Uterus (tissue), 4 donors: ENCODE results near the gene TIMM44. TPM values are rescaled to one million over a fixed set of nuclear protein-coding genes. Genes with fewer than 3 reads are reported as not detected.

Experiments used
- DNase-seq, 2 donors: peaks; one replicate each; pipeline ENCODE4 v3.0.0-alpha.2; 2019 to 2020
- H3K27ac ChIP-seq, 2 donors: fragments of 200-600 bp; sonication (generic); 1 replicate in 1 of 2; 2 replicates in 1 of 2; pipeline ENCODE4 v1.5.1; 2016 to 2018
- H3K27me3 ChIP-seq, 2 donors: fragments of 200-600 bp; sonication (generic); one replicate each; pipeline ENCODE4 v1.5.1; 2018 to 2019; ENCODE audit warnings: control low read depth in 1 of 2
- H3K36me3 ChIP-seq, 2 donors: fragments of 200-600 bp; sonication (generic); one replicate each; pipeline ENCODE4 v1.5.1; 2019; ENCODE audit warnings: control low read depth in 1 of 2
- H3K4me1 ChIP-seq, 2 donors: fragments of 200-600 bp; sonication (generic); one replicate each; pipeline ENCODE4 v1.5.1; 2018 to 2019; ENCODE audit warnings: control low read depth in 1 of 2
- H3K4me3 ChIP-seq, 2 donors: fragments of 200-600 bp; sonication (generic); 1 replicate in 1 of 2; 2 replicates in 1 of 2; pipeline ENCODE4 v1.5.1; 2018 to 2019; ENCODE audit warnings: mild to moderate bottlenecking in 1 of 2
- H3K9me3 ChIP-seq, 2 donors: fragments of 200-600 bp; sonication (generic); one replicate each; pipeline ENCODE4 v1.5.1; 2019; ENCODE audit warnings: control low read depth in 1 of 2
- POLR2A ChIP-seq, 2 donors: fragments of 450-650 bp; IDR thresholded peaks; one replicate each; pipeline ENCODE4 v1.6.1; 2016; ENCODE audit warnings: antibody characterized with exemption in 2 of 2, mild to moderate bottlenecking in 1 of 2, moderate library complexity in 1 of 2
- intact Hi-C: fragments of 100-400 bp; cut with DNase I; formaldehyde crosslinking; loops from one replicate; pipeline ENCODE4 v1.15.1; 2023; ENCODE audit warnings: low total_unique reads
- total RNA-seq, 4 donors: library from RNA; depleted of rRNA in 3 of 4; stranded (reverse); fragments of >200 nt in 3 of 4; gene quantifications; one replicate each; pipeline versions ENCODE4 v1.1.0 to v1.2.4, GENCODE V29; 2014 to 2023
- TF ChIP-seq, protein P1 (sequence below), 4 experiments: fragments of 200-600 bp in 2 of 4; fragments of 450-650 bp in 2 of 4; sonication (generic) in 2 of 4; IDR thresholded peaks; one replicate each; pipeline ENCODE4 v1.5.1; 2016 to 2019; ENCODE audit warnings: antibody characterized with exemption in 4 of 4, mild to moderate bottlenecking in 2 of 4, moderate library complexity in 1 of 4
- donor health status: DM: yes; HTN: yes; CAD: no.

The TIMM44 gene
- total RNA-seq, 4 donors from 2014 or later, result 41.1 to 117 (median 62.9) TPM

DNA sequence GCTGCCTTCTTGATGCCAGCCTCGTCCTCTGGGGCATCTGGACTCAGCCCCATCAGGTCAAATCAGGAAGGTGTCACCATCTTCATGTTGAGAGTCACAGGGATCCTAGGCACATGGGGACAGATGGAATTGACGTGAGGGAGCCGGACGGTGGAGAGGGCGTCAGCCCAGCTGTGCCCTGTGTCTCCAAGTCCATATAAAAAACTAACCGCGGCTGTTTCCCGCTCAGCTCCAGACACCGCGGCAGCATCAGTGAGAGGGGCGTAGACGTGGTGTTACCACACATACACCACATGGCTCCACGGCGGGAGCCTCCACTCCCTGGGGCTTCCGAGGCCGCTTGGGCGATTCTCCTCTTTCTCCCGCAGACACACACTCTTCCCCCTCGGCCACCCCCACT, 63.6 kb downstream of the TIMM44 start:
- Histone ChIP-seq H3K36me3 (no peaks in the 10 kb centered on the region), H3K9me3 (no peaks in the 10 kb centered on the region), H3K27me3 (no peaks in the 10 kb centered on the region), H3K27ac (no peak overlapping the region), H3K4me3 (no peak overlapping the region), H3K4me1 (no peaks in the 10 kb centered on the region)
- TF ChIP-seq, protein P1, sequence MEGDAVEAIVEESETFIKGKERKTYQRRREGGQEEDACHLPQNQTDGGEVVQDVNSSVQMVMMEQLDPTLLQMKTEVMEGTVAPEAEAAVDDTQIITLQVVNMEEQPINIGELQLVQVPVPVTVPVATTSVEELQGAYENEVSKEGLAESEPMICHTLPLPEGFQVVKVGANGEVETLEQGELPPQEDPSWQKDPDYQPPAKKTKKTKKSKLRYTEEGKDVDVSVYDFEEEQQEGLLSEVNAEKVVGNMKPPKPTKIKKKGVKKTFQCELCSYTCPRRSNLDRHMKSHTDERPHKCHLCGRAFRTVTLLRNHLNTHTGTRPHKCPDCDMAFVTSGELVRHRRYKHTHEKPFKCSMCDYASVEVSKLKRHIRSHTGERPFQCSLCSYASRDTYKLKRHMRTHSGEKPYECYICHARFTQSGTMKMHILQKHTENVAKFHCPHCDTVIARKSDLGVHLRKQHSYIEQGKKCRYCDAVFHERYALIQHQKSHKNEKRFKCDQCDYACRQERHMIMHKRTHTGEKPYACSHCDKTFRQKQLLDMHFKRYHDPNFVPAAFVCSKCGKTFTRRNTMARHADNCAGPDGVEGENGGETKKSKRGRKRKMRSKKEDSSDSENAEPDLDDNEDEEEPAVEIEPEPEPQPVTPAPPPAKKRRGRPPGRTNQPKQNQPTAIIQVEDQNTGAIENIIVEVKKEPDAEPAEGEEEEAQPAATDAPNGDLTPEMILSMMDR (IDR thresholded peaks at IDR 0.05), result no peak
- no peak for TF ChIP-seq POLR2A (IDR thresholded peaks at IDR 0.05)
- intact Hi-C loops, result no loop called here
- no peak for DNase-seq

DNA sequence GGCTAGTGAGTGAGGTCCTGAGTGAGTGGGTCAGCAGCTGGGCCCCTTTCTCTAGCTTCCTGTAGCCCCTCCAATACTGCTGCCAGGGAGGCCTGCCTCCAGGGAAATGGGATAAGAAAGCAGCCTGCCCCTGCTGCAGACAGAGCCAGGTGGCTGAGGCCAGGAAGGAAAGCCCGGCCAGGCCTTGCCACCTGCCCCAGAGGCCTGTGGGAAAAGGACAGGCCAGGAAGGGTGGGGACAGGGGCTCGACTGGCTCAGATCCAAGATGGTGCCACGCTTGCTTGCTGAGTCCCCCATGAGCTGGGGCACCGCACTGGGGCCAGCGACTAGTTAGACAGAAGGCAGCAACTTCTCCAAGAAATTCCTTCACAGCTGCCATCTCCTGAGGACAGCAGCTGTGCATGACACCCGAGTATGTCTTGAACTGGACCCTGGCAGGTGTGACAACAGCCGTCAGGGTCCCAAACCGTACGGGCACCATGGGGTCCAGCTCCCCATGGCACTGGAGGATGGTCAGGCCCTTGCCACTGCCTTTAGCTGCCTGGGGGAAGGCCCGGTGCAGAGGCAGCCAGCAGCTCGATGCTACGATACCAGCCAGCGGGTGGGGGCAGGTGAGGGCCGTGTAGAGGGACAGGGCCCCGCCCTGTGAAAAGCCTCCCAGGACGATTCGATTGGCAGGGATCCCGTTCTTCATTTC, 64.2 kb downstream of the TIMM44 start:
- Histone ChIP-seq H3K27me3 (peaks cover 3 to 4% of the 10 kb centered on the region in 2 donors), H3K9me3 (no peaks in the 10 kb centered on the region), H3K36me3 (no peaks in the 10 kb centered on the region), H3K27ac (no peak overlapping the region), H3K4me3 (no peak overlapping the region), H3K4me1 (peaks cover 0 to 3% of the 10 kb centered on the region in 2 donors)
- intact Hi-C loops, result no loop called here
- TF ChIP-seq POLR2A (IDR thresholded peaks at IDR 0.05), result no peak
- TF ChIP-seq, protein P1 (IDR thresholded peaks at IDR 0.05), result no peak
- DNase-seq, result no peak

DNA sequence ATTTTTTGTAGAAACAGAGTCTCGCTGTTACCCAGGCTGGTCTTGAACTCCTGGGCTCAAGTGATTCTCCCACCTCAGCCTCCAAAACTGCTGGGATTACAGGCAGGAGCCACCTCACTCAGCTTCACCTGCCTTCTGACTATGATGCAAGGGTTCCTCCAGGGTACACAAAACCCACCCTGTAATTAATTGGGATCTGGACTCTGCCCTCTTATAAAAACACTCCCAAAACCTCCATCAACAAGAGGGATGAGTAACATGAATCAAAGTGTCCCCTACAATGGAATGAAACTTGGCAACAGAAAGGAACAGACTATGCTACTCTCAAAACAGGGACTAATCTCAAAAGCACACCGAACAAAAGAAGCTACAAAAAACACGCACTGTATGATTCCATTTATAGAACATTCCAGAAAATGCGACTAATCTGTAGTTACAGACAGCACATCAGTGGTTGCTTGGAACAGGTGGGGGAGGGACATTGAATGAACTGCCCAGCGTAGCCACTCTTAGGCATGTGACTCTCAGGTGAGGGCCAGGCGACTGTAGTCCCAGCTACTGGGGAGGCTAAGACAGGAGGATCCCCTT, 66.1 kb downstream of the TIMM44 start:
- no peak overlapping the region for H3K4me3 ChIP-seq
- intact Hi-C loops, result no loop called here
- peaks cover 9 to 18% of the 10 kb centered on the region in 2 donors for H3K27me3 ChIP-seq

More for the DNA sequence above, 66.1 kb downstream of the TIMM44 start:
- Histone ChIP-seq H3K9me3 (no peaks in the 10 kb centered on the region), H3K4me1 (peaks cover 0 to 9% of the 10 kb centered on the region in 2 donors), H3K27ac (no peak overlapping the region), H3K36me3 (no peaks in the 10 kb centered on the region)
- DNase-seq, result no peak
- TF ChIP-seq, protein P1 (IDR thresholded peaks at IDR 0.05), result no peak
- no peak for TF ChIP-seq POLR2A (IDR thresholded peaks at IDR 0.05)

Other genes with a start within 250 kb of the TIMM44 start
- gene FCER2, start 241.5 kb downstream of the TIMM44 start, total RNA-seq, result under 1 TPM in 1 of 4 donors, not detected in 3; 0.28 TPM
- not detected for gene CLEC4G, start 211.6 kb downstream of the TIMM44 start, total RNA-seq
- 10 to 100 TPM in 1 of 4 donors, 1 to 10 TPM in 2, not detected in 1; 2.6 to 14.4 (median 8.8) TPM for gene CD209, start 196.1 kb downstream of the TIMM44 start, total RNA-seq
- under 1 TPM in 1 of 4 donors, not detected in 3; 0.62 TPM for gene CLEC4M, start 180.4 kb downstream of the TIMM44 start, total RNA-seq
- 10 to 100 TPM in 3 of 4 donors, 1 to 10 TPM in 1; 9.1 to 14.9 (median 12.4) TPM for gene EVI5L, start 113.4 kb downstream of the TIMM44 start, total RNA-seq
- under 1 TPM in 2 of 4 donors, not detected in 2; 0.35 to 0.85 TPM for gene PRR36, start 69.3 kb downstream of the TIMM44 start, total RNA-seq
- gene LRRC8E, start 55.2 kb downstream of the TIMM44 start, total RNA-seq, result 1 to 10 TPM in 1 of 4 donors, under 1 TPM in 1, not detected in 2; 0.15 to 2.1 TPM
- 10 to 100 TPM in 2 of 4 donors, 1 to 10 TPM in 1, under 1 TPM in 1; 0.59 to 40.2 (median 9.4) TPM for gene MAP2K7, start 39.8 kb downstream of the TIMM44 start, total RNA-seq
- gene TGFBR3L, start 28.8 kb downstream of the TIMM44 start, total RNA-seq, result 1 to 10 TPM in 1 of 4 donors, not detected in 3; 5.2 TPM
- gene SNAPC2, start 23.3 kb downstream of the TIMM44 start, total RNA-seq, result 10 to 100 TPM; 11.8 to 66.8 (median 19.0) TPM
- gene CTXN1, start 17.5 kb downstream of the TIMM44 start, total RNA-seq, result 10 to 100 TPM in 2 of 4 donors, 1 to 10 TPM in 1, not detected in 1; 7.2 to 47.1 (median 14.9) TPM
- 10 to 100 TPM; 14.1 to 71.7 (median 39.3) TPM for gene ELAVL1, start 62.0 kb upstream of the TIMM44 start, total RNA-seq
- gene CCL25, start 109.1 kb upstream of the TIMM44 start, total RNA-seq, result not detected
- gene FBN3, start 205.9 kb upstream of the TIMM44 start, total RNA-seq, result 10 to 100 TPM in 1 of 4 donors, under 1 TPM in 1, not detected in 2; 0.06 to 32.8 TPM